Small intestine (tissue), 16 donors: ENCODE results near the gene ACBD5. TPM values are rescaled to one million over a fixed set of nuclear protein-coding genes. Genes with fewer than 3 reads are reported as not detected.
"Not testable (repeated sequence)": the region's sequence is repeated elsewhere in the genome, so short reads cannot be mapped to it uniquely, and the experiment has no call there.

Source experiments
- DNase-seq, 2 donors: peaks; one replicate each; pipeline versions ENCODE4 v3.0.0 to v3.0.0-alpha.2; 2013
- FAIRE-seq: peaks from 2 replicates; lab custom pipeline; 2012; peaks lifted over from hg19 to GRCh38; lab: Jason Lieb, UNC
- H3K27ac ChIP-seq, 3 donors: one replicate each; pipeline ENCODE4 v1.5.1; 2013; ENCODE audit warnings: low read length in 2 of 3, mild to moderate bottlenecking in 2 of 3, control low read depth in 1 of 3, inconsistent platforms in 1 of 3, low read depth in 1 of 3, moderate library complexity in 1 of 3
- H3K27me3 ChIP-seq, 3 donors: one replicate each; pipeline ENCODE4 v1.6.1; 2013; ENCODE audit warnings: low read length in 3 of 3, inconsistent platforms in 1 of 3; ENCODE audit not compliant: control insufficient read depth in 3 of 3, insufficient read depth in 3 of 3
- H3K36me3 ChIP-seq, 3 donors: one replicate each; pipeline ENCODE4 v1.6.1; 2013; ENCODE audit warnings: low read length in 3 of 3, inconsistent platforms in 1 of 3, low read depth in 1 of 3, mild to moderate bottlenecking in 1 of 3, moderate library complexity in 1 of 3; ENCODE audit not compliant: control insufficient read depth in 3 of 3, insufficient read depth in 2 of 3
- H3K4me1 ChIP-seq, 3 donors: one replicate each; pipeline ENCODE4 v1.6.1; 2013; ENCODE audit warnings: low read length in 2 of 3, inconsistent platforms in 1 of 3, low read depth in 1 of 3, mild to moderate bottlenecking in 1 of 3, moderate library complexity in 1 of 3; ENCODE audit not compliant: control insufficient read depth in 3 of 3, insufficient read depth in 2 of 3
- H3K4me3 ChIP-seq, 3 donors: one replicate each; pipeline ENCODE4 v1.5.1; 2013; ENCODE audit warnings: low read length in 3 of 3, control low read depth in 1 of 3, inconsistent platforms in 1 of 3, low read depth in 1 of 3, mild to moderate bottlenecking in 1 of 3, moderate library complexity in 1 of 3
- H3K9me3 ChIP-seq, 2 donors: one replicate each; pipeline ENCODE4 v1.6.1; 2013; ENCODE audit warnings: low read depth in 1 of 2, low read length in 1 of 2; ENCODE audit not compliant: control insufficient read depth in 2 of 2, insufficient read depth in 1 of 2
- WGBS, 3 donors: extraction: QIAGEN DNeasy Blood & Tissue Kit; methylation state at CpG; one replicate each; pipeline ENCODE4 v1.1.7; 2013; 5-methylcytosine and 5-hydroxymethylcytosine counted together
- long read RNA-seq, 10 donors: transcript quantifications; one replicate each; lab custom pipeline, GENCODE V29; 2026
- polyA plus RNA-seq, 4 donors: library from polyadenylated mRNA; stranded (reverse) in 3 of 4; unstranded in 1 of 4; fragments of 200-250 nt in 3 of 4; fragments of 120-200 nt in 1 of 4; gene quantifications; one replicate each; pipeline versions ENCODE4 v1.2.1 to v1.2.3, GENCODE V29; 2013
- donor health status: healthy with polysubstance abuse.
- donor health status: control.
- donor health status: control.
- donor health status: Bipolar disorder and iron deficiency.
- donor health status: healthy.

The ACBD5 gene
- polyA plus RNA-seq: 10 to 100 TPM; 21.8 to 61.5 (median 43.2) TPM
- long read RNA-seq, donor 1, full-length matches to known transcripts: 6 of 6 reads
- long read RNA-seq, donor 1, partial matches to known transcripts: 0 of 6 reads
- long read RNA-seq, donor 1, other reads (novel, unspliced or antisense): 0 of 6 reads
- long read RNA-seq, donor 2, full-length matches to known transcripts: 4 of 4 reads
- long read RNA-seq, donor 2, partial matches to known transcripts: 0 of 4 reads
- long read RNA-seq, donor 2, other reads (novel, unspliced or antisense): 0 of 4 reads
- long read RNA-seq, donor 3: 0 reads
- long read RNA-seq, donor 4: 0 reads
- long read RNA-seq, donor 5, partial matches to known transcripts: 0 of 1 reads
- long read RNA-seq, donor 5, other reads (novel, unspliced or antisense): 0 of 1 reads
- long read RNA-seq, donor 6, partial matches to known transcripts: 0 of 3 reads
- long read RNA-seq, donor 6, other reads (novel, unspliced or antisense): 0 of 3 reads
- long read RNA-seq, donor 7: 0 reads
- long read RNA-seq, donor 8: 0 reads
- long read RNA-seq, donor 9, full-length matches to known transcripts: 2 of 2 reads
- long read RNA-seq, donor 9, partial matches to known transcripts: 0 of 2 reads
- long read RNA-seq, donor 9, other reads (novel, unspliced or antisense): 0 of 2 reads
- long read RNA-seq, donor 10, full-length matches to known transcripts: 5 of 5 reads
- long read RNA-seq, donor 10, partial matches to known transcripts: 0 of 5 reads
- long read RNA-seq, donor 10, other reads (novel, unspliced or antisense): 0 of 5 reads

GRCh38 chr10:27240212-27241009, at the start of gene ACBD5:
Gene ACBD5 (minus strand): TSS chr10:27240797. CDS start chr10:27240688, 109 bp downstream.
- peaks cover 0 to 15% (median 0%) of the 10 kb centered on the region in 3 donors for H3K36me3 ChIP-seq
- peak; percentile 88 to 90 for DNase-seq
- H3K27me3 ChIP-seq: no peaks in the 10 kb centered on the region
- no peak for FAIRE-seq
- WGBS, 3 donors: 0 to 1% (median 0%) methylated on average over 48 to 64 of the region's 64 CpGs
- peaks cover 0 to 25% (median 8%) of the 10 kb centered on the region in 3 donors for H3K4me1 ChIP-seq
- H3K9me3 ChIP-seq: no peaks in the 10 kb centered on the region
- peak within 1 kb of the TSS; percentile 62 to 92 (median 66) for H3K4me3 ChIP-seq
- H3K27ac ChIP-seq: peak within 1 kb of the TSS; percentile 84 to 100 (median 94)

GRCh38 chr10:27285093-27285492, 44.5 kb upstream of the ACBD5 start:
- no peak overlapping the region for H3K4me3 ChIP-seq
- no peaks in the 10 kb centered on the region for H3K36me3 ChIP-seq
- H3K27ac ChIP-seq: no peak overlapping the region
- DNase-seq (peak; percentile 23 to 33), FAIRE-seq (no peak)
- WGBS, 3 donors: 31 to 48% (median 37%) methylated on average over 3 of the region's 3 CpGs
- no peaks in the 10 kb centered on the region for H3K9me3 ChIP-seq
- H3K4me1 ChIP-seq: no peaks in the 10 kb centered on the region
- no peaks in the 10 kb centered on the region for H3K27me3 ChIP-seq

GRCh38 chr10:27276581-27276980, 36.0 kb upstream of the ACBD5 start:
- Histone ChIP-seq H3K27ac (no peak overlapping the region), H3K36me3 (no peaks in the 10 kb centered on the region), H3K9me3 (no peaks in the 10 kb centered on the region), H3K4me3 (no peak overlapping the region), H3K27me3 (no peaks in the 10 kb centered on the region), H3K4me1 (no peaks in the 10 kb centered on the region)
- FAIRE-seq: no peak
- no peak for DNase-seq

- not testable (repeated sequence) for H3K27me3 ChIP-seq, FAIRE-seq, H3K4me3 ChIP-seq, H3K4me1 ChIP-seq, H3K9me3 ChIP-seq, H3K36me3 ChIP-seq, H3K27ac ChIP-seq
- 10 to 50% (median 36%) methylated on average over 3 of the region's 3 CpGs for WGBS, 3 donors
- DNase-seq: peak; percentile 45 to 59
Observed at GRCh38 chr10:27266025-27266424, 25.4 kb upstream of the ACBD5 start.

GRCh38 chr10:27262788-27263187, 22.2 kb upstream of the ACBD5 start:
- 82 to 85% (median 83%) methylated on average over 7 of the region's 7 CpGs for WGBS, 3 donors
- not testable (repeated sequence) for FAIRE-seq, H3K4me1 ChIP-seq

GRCh38 chr10:27258838-27259812, 18.5 kb upstream of the ACBD5 start:
- peaks cover 0 to 7% of the 10 kb centered on the region in 2 donors for H3K9me3 ChIP-seq
- 6 to 14% (median 11%) methylated on average over 44 to 75 of the region's 75 CpGs for WGBS, 3 donors
- peak overlapping the region in 2 of 3 donors; percentile 39 to 54 for H3K4me3 ChIP-seq
- H3K27me3 ChIP-seq: peaks cover 4 to 44% (median 20%) of the 10 kb centered on the region in 3 donors
- peak; percentile 26 to 59 for DNase-seq
- H3K4me1 ChIP-seq: no peaks in the 10 kb centered on the region
- no peaks in the 10 kb centered on the region for H3K36me3 ChIP-seq
- no peak overlapping the region for H3K27ac ChIP-seq
- FAIRE-seq: no peak

More at GRCh38 chr10:27262788-27263187, 22.2 kb upstream of the ACBD5 start:
- H3K4me3 ChIP-seq, DNase-seq, H3K9me3 ChIP-seq, H3K36me3 ChIP-seq, H3K27ac ChIP-seq: not testable (repeated sequence)
- peaks cover 4 to 37% (median 14%) of the 10 kb centered on the region in 3 donors for H3K27me3 ChIP-seq

GRCh38 chr10:27258492-27258837, 17.9 kb upstream of the ACBD5 start:
- Histone ChIP-seq H3K27me3 (peaks cover 4 to 44% (median 20%) of the 10 kb centered on the region in 3 donors), H3K4me3 (peak overlapping the region in 2 of 3 donors; percentile 39 to 54), H3K9me3 (peaks cover 0 to 7% of the 10 kb centered on the region in 2 donors), H3K4me1 (no peaks in the 10 kb centered on the region), H3K36me3 (no peaks in the 10 kb centered on the region), H3K27ac (no peak overlapping the region)
- 5 to 7% (median 6%) methylated on average over 18 of the region's 18 CpGs for WGBS, 3 donors
- DNase-seq: no peak
- FAIRE-seq: no peak
